NB4 (cell line): ENCODE measurements around the gene HMGCL.

ENCODE experiments used
- MAX ChIP-seq: IDR thresholded peaks from 2 replicates; pipeline ENCODE4 v1.6.1; 2011; ENCODE audit warnings: low read depth, low read length
- MYC ChIP-seq: IDR thresholded peaks from 2 replicates; pipeline ENCODE4 v1.6.1; 2011; ENCODE audit warnings: low read depth, low read length
- POLR2A ChIP-seq: IDR thresholded peaks from 2 replicates; pipeline ENCODE4 v1.6.1; 2011; ENCODE audit warnings: mild to moderate bottlenecking; ENCODE audit not compliant: insufficient read length; ENCODE audit errors: extremely low read depth
- TF ChIP-seq, protein P1 (sequence below): IDR thresholded peaks from one replicate; pipeline ENCODE4 v1.5.1; 2012; ENCODE audit warnings: low read depth, low read length

GRCh38 chr1:23796466-23797271 is 28.6 kb downstream of the HMGCL start:
- TF ChIP-seq, protein P1, sequence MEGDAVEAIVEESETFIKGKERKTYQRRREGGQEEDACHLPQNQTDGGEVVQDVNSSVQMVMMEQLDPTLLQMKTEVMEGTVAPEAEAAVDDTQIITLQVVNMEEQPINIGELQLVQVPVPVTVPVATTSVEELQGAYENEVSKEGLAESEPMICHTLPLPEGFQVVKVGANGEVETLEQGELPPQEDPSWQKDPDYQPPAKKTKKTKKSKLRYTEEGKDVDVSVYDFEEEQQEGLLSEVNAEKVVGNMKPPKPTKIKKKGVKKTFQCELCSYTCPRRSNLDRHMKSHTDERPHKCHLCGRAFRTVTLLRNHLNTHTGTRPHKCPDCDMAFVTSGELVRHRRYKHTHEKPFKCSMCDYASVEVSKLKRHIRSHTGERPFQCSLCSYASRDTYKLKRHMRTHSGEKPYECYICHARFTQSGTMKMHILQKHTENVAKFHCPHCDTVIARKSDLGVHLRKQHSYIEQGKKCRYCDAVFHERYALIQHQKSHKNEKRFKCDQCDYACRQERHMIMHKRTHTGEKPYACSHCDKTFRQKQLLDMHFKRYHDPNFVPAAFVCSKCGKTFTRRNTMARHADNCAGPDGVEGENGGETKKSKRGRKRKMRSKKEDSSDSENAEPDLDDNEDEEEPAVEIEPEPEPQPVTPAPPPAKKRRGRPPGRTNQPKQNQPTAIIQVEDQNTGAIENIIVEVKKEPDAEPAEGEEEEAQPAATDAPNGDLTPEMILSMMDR = no peak
- TF ChIP-seq MAX (no peak), POLR2A (no peak), MYC (no peak)
